Measurements from ENCODE around the gene PACSIN2.
"Not testable (repeated sequence)": the region's sequence is repeated elsewhere in the genome, so short reads cannot be mapped to it uniquely, and the experiment has no call there.

PACSIN2 gene

DNA sequence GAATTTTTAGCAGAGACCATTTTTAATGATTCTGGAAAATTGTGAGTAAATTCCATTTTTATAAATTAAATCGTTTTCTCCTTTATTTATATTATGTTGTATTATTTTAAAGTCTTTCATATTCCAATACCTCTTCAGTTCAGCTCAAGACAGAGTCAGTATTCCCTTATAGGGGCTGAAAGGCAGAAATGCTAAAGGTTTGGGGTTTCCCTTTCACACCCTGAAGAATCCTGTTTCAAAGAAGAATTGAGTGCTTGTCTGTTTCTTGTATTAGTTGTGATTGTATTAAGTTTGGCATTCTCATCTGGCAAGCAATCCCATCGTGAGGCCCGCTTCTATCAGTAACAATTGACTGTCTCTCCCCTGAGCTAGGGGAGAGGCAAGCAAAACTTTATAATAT lies 57.4 kb downstream of the PACSIN2 start:
- in situ Hi-C loops (cut with HindIII; ENCODE audit: low pct_ligation_motif_present, low pct_unique_long_range_greater_than_20kb, low sequenced_read_pairs) = no loop called here
- no peak for DNase-seq

DNA sequence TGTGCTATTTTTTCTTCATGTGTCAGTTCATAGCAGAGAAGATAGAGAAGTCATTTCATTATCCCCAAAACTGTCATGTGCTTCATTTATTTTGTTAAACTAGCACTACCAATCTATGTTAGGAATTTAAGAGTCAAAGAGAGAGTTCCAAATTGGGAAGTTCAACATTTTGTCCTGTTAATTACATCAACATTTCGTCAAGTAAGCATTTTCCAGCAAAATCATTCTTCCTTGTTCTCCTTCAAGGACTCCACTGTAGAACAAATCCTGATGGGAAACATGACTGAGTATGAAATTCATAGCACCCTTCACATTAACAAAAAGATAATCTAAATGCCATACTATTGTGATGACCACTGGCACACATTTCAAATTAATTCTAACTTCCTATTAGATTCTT lies 59.1 kb downstream of the PACSIN2 start:
- in situ Hi-C loops (cut with HindIII; ENCODE audit: low pct_ligation_motif_present, low pct_unique_long_range_greater_than_20kb, low sequenced_read_pairs) = no loop called here

GRCh38 chr22:42955087-42955635 lies 59.8 kb downstream of the PACSIN2 start:
- no peak for DNase-seq
- in situ Hi-C loops (cut with HindIII; ENCODE audit: low pct_ligation_motif_present, low pct_unique_long_range_greater_than_20kb, low sequenced_read_pairs) = no loop called here

More for the DNA sequence above, 59.1 kb downstream of the PACSIN2 start:
- DNase-seq = no peak

DNA sequence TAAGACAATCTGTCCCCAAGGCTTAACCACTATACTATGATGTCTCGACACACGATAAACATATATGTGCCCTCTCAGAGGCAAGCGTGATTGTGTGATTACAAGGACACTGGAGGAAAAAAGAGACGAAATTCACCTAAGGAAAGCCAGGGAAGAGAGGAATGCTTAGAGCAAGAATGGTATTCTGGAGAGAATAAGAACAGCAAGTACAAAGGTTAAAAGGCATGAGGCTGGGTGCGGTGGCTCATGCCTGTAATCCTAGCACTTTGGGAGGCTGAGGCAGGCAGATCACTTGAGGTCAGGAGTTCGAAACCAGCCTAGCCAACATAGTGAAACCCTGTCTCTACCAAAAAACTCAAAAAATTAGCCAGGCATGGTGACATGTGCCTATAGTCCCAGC lies 61.2 kb downstream of the PACSIN2 start:
- DNase-seq; in situ Hi-C loops (cut with HindIII; ENCODE audit: low pct_ligation_motif_present, low pct_unique_long_range_greater_than_20kb, low sequenced_read_pairs): not testable (repeated sequence)

DNA sequence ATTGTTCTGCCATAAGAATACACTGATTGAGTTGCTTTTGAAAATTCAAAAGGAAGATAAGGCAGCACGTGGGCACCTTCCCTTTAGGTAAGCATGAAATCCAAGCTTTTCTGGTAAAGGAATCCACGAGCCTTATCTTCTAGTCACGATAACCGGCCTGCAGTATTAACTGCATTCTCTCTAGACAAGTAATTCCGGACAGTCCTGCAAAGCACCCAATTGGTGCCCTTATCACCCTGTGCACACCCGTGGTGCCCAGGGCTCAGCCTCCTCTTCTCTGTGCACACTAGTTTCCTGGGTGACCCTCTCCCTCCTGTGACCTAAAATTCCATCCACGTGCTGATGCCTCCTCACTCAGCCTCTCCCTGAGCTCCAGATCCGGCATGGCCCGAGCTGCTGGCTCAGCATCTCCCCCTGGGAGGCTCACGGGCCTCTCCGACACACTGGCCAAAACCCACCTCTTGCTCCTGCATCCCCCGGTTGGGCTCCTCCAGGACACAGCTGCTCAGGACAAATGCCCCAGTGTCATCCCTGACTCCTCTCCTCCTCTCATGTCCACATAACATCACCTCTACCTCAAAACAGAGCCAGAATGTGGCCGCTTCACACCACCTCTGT lies 63.7 kb downstream of the PACSIN2 start:
- in situ Hi-C loops (cut with HindIII; ENCODE audit: low pct_ligation_motif_present, low pct_unique_long_range_greater_than_20kb, low sequenced_read_pairs) = no loop called here

DNA sequence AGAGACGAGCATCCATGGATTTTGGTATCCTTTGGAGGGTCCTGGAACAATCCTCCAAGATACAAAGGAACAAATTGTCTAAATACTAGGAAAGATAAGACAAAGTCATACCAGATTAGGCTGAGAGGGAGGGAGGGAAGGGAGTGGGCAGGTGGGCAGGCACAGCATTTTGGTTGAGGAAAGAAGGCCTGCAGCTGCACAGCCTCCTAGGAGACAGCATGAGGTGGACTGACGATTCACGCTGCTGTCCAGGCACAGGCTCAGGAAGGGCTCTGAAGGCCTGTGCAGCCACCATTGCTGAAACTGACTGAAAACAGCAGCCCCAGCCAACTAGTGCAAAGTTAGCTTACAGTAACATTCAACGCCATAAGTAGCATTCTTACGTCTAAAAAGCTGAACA lies 64.7 kb downstream of the PACSIN2 start:
- in situ Hi-C loops (cut with HindIII; ENCODE audit: low pct_ligation_motif_present, low pct_unique_long_range_greater_than_20kb, low sequenced_read_pairs) = no loop called here
- DNase-seq = no peak

More for the DNA sequence above, 63.7 kb downstream of the PACSIN2 start:
- DNase-seq = no peak

GRCh38 chr22:42949159-42949558 lies 65.8 kb downstream of the PACSIN2 start:
- no peak for DNase-seq

GRCh38 chr22:42948294-42948693 lies 66.7 kb downstream of the PACSIN2 start:
- DNase-seq = no peak
- in situ Hi-C loops (cut with HindIII; ENCODE audit: low pct_ligation_motif_present, low pct_unique_long_range_greater_than_20kb, low sequenced_read_pairs) = no loop called here

More at GRCh38 chr22:42949159-42949558, 65.8 kb downstream of the PACSIN2 start:
- in situ Hi-C loops (cut with HindIII; ENCODE audit: low pct_ligation_motif_present, low pct_unique_long_range_greater_than_20kb, low sequenced_read_pairs) = no loop called here

GRCh38 chr22:42947211-42947990 lies 67.5 kb downstream of the PACSIN2 start:
- no peak for DNase-seq
- in situ Hi-C loops (cut with HindIII; ENCODE audit: low pct_ligation_motif_present, low pct_unique_long_range_greater_than_20kb, low sequenced_read_pairs) = no loop called here

GRCh38 chr22:42946546-42947198 lies 68.3 kb downstream of the PACSIN2 start:
- no peak for DNase-seq
- in situ Hi-C loops (cut with HindIII; ENCODE audit: low pct_ligation_motif_present, low pct_unique_long_range_greater_than_20kb, low sequenced_read_pairs) = no loop called here

GRCh38 chr22:42945736-42946135 lies 69.2 kb downstream of the PACSIN2 start:
- in situ Hi-C loops (cut with HindIII; ENCODE audit: low pct_ligation_motif_present, low pct_unique_long_range_greater_than_20kb, low sequenced_read_pairs) = no loop called here
- no peak for DNase-seq

DNA sequence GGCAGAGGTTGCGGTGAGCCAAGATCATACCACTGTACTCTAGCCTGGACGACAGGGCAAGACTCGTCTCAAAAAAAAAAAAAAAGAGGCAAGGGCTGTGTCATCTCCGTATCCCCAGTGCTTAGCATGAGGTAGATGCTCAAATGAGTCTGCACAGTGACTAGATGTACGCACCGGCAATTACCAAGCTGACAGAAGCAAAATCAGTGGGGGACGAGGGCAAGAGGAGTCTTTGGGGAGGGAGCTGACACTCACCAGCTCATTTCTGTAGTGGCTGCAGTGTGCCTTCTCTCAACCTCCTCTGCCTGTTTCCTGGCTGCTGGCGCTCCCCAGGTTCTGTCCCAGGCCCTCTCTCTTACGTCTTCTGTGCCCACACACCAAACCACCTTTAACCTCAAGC lies 69.9 kb downstream of the PACSIN2 start:
- in situ Hi-C loops (cut with HindIII; ENCODE audit: low pct_ligation_motif_present, low pct_unique_long_range_greater_than_20kb, low sequenced_read_pairs) = no loop called here
- no peak for DNase-seq

- in situ Hi-C loops (cut with HindIII; ENCODE audit: low pct_ligation_motif_present, low pct_unique_long_range_greater_than_20kb, low sequenced_read_pairs) = no loop called here
- DNase-seq = no peak
Measured at GRCh38 chr22:42944409-42944808, 70.5 kb downstream of the PACSIN2 start.

DNA sequence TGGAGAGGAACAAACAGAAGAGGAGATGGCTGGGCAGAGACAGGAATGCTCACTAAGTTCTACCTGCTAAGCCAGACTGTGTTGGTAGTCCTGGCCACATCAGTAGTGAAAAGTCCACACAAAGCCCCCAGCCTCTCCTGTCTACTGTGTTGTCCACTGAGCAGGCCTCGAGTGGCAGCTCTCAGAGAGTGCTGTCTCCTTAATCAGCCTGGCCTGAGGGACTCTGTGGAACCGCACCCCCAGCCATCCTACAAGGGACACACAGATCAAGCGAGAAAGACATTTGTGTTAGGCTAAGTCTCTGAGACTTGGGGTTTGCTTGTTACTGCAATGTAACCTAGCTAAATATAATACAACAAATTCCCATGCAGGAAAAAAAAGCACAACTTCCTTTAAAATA lies 71.0 kb downstream of the PACSIN2 start:
- DNase-seq = no peak
- in situ Hi-C loops (cut with HindIII; ENCODE audit: low pct_ligation_motif_present, low pct_unique_long_range_greater_than_20kb, low sequenced_read_pairs) = no loop called here

GRCh38 chr22:42942351-42942750 lies 72.6 kb downstream of the PACSIN2 start:
- in situ Hi-C loops (cut with HindIII; ENCODE audit: low pct_ligation_motif_present, low pct_unique_long_range_greater_than_20kb, low sequenced_read_pairs) = no loop called here
- no peak for DNase-seq

- DNase-seq = peak; percentile 72
- in situ Hi-C loops (cut with HindIII; ENCODE audit: low pct_ligation_motif_present, low pct_unique_long_range_greater_than_20kb, low sequenced_read_pairs) = no loop called here
Measured at GRCh38 chr22:42939941-42940653, 74.9 kb downstream of the PACSIN2 start.

GRCh38 chr22:42939451-42939881 lies 75.5 kb downstream of the PACSIN2 start:
- in situ Hi-C loops (cut with HindIII; ENCODE audit: low pct_ligation_motif_present, low pct_unique_long_range_greater_than_20kb, low sequenced_read_pairs) = no loop called here
- DNase-seq = peak; percentile 20

GRCh38 chr22:42938976-42939375 lies 76.0 kb downstream of the PACSIN2 start:
- in situ Hi-C loops (cut with HindIII; ENCODE audit: low pct_ligation_motif_present, low pct_unique_long_range_greater_than_20kb, low sequenced_read_pairs) = no loop called here
- no peak for DNase-seq

DNA sequence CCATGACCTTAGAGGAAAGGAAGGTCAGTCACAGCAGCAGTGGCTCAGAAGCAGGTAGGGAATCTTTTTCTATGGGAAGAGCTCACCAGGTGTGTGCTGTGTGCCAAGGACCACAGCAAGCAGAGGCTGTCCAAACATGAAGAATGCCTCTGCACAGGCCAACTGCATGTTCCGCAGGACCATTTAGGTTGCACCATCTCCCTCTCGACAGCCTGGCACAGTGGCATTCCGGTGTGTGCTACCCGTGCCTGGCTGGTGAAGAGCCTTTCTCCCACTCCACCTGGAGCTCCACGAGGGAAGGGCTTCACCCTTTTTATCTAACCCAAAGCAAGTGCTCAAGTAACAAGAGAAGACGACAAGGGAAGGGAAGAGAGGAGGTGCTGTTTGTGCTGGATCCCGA lies 76.5 kb downstream of the PACSIN2 start:
- DNase-seq = no peak
- in situ Hi-C loops (cut with HindIII; ENCODE audit: low pct_ligation_motif_present, low pct_unique_long_range_greater_than_20kb, low sequenced_read_pairs) = no loop called here
